Osteoblast (primary cell): ENCODE data around the gene C4orf50. TPM values are rescaled to one million over a fixed set of nuclear protein-coding genes. Genes with fewer than 3 reads are reported as not detected.
A peak's percentile ranks its signal among the peaks of the same experiment; 100 is the strongest.

Experiments used
- DNase-seq: peaks from one replicate; pipeline ENCODE4 v3.0.0; 2011; ENCODE audit warnings: low spot score, mixed read lengths; ENCODE audit not compliant: insufficient read length; ENCODE audit errors: missing footprints
- H2AFZ ChIP-seq: 2 replicates; pipeline ENCODE4 v1.6.0; 2011; ENCODE audit warnings: mild to moderate bottlenecking, low read length
- H3K27ac ChIP-seq: 2 replicates; pipeline ENCODE4 v1.5.1; 2011; ENCODE audit warnings: mild to moderate bottlenecking, low read depth, low read length, moderate library complexity
- H3K27me3 ChIP-seq: 2 replicates; pipeline ENCODE4 v1.6.0; 2012; ENCODE audit warnings: mild to moderate bottlenecking, control low read depth, inconsistent platforms, low read length, moderate library complexity; ENCODE audit not compliant: insufficient read depth
- H3K36me3 ChIP-seq: 2 replicates; pipeline ENCODE4 v1.5.1; 2011; ENCODE audit warnings: mild to moderate bottlenecking, low read length, control low read depth, moderate library complexity; ENCODE audit not compliant: insufficient read depth
- H3K4me1 ChIP-seq: 2 replicates; pipeline ENCODE4 v1.5.1; 2011; ENCODE audit warnings: mild to moderate bottlenecking, low read length, control low read depth, moderate library complexity; ENCODE audit not compliant: insufficient read depth
- H3K4me2 ChIP-seq: 2 replicates; pipeline ENCODE4 v1.6.0; 2011; ENCODE audit warnings: mild to moderate bottlenecking, low read length; ENCODE audit not compliant: insufficient read depth
- H3K4me3 ChIP-seq: fragments of 200-600 bp; sonication (generic); 3 replicates; pipeline ENCODE4 v1.5.1; 2012; ENCODE audit warnings: mild to moderate bottlenecking, low read length, inconsistent platforms; ENCODE audit not compliant: insufficient read depth
- H3K79me2 ChIP-seq: 2 replicates; pipeline ENCODE4 v1.6.0; 2012; ENCODE audit warnings: mild to moderate bottlenecking, low read length, control low read depth, inconsistent platforms; ENCODE audit not compliant: insufficient read depth
- H3K9me3 ChIP-seq: 2 replicates; pipeline ENCODE4 v1.5.1; 2011; ENCODE audit warnings: low read depth, low read length, control low read depth
- H4K20me1 ChIP-seq: 2 replicates; pipeline ENCODE4 v1.6.0; 2012; ENCODE audit warnings: mild to moderate bottlenecking, low read length, control low read depth; ENCODE audit not compliant: insufficient read depth
- CTCF ChIP-seq: IDR thresholded peaks from 2 replicates; pipeline ENCODE4 v1.5.1; 2011; ENCODE audit warnings: mild to moderate bottlenecking, low read depth, low read length, moderate library complexity; ENCODE audit errors: extremely low read depth
- total RNA-seq: library from RNA; depleted of rRNA; stranded (reverse); fragments of >200 nt; gene quantifications from 2 replicates; pipeline ENCODE4 v1.2.3, GENCODE V29; 2012

C4orf50 gene
- total RNA-seq, 1 donor, result not detected

- Histone ChIP-seq H3K79me2 (no peaks in the 10 kb centered on the region), H3K4me1 (no peaks in the 10 kb centered on the region), H3K9me3 (no peaks in the 10 kb centered on the region), H3K27me3 (no peaks in the 10 kb centered on the region), H3K27ac (no peak overlapping the region), H4K20me1 (no peaks in the 10 kb centered on the region), H3K4me3 (no peak overlapping the region), H3K4me2 (no peak overlapping the region), H3K36me3 (no peaks in the 10 kb centered on the region), H2AFZ (no peak overlapping the region)
- no peak for TF ChIP-seq CTCF
- DNase-seq, result peak; percentile 44
Measured at GRCh38 chr4:6041800-6042199, 23.6 kb upstream of the C4orf50 start.

- no peak overlapping the region for H2AFZ ChIP-seq
- H3K4me2 ChIP-seq, result no peak overlapping the region
- H4K20me1 ChIP-seq, result no peaks in the 10 kb centered on the region
- peak; percentile 83 for DNase-seq
- no peak overlapping the region for H3K4me3 ChIP-seq
- no peaks in the 10 kb centered on the region for H3K36me3 ChIP-seq
- no peak overlapping the region for H3K27ac ChIP-seq
- no peak for TF ChIP-seq CTCF
- H3K9me3 ChIP-seq, result no peaks in the 10 kb centered on the region
- no peaks in the 10 kb centered on the region for H3K4me1 ChIP-seq
- H3K79me2 ChIP-seq, result no peaks in the 10 kb centered on the region
- H3K27me3 ChIP-seq, result no peaks in the 10 kb centered on the region
Measured at GRCh38 chr4:6038711-6039110, 20.5 kb upstream of the C4orf50 start.

GRCh38 chr4:6035786-6036185 is 17.6 kb upstream of the C4orf50 start:
- H3K4me1 ChIP-seq, result no peaks in the 10 kb centered on the region
- no peak overlapping the region for H3K27ac ChIP-seq
- H3K9me3 ChIP-seq, result no peaks in the 10 kb centered on the region
- H3K4me2 ChIP-seq, result no peak overlapping the region
- H3K27me3 ChIP-seq, result no peaks in the 10 kb centered on the region
- no peak for TF ChIP-seq CTCF
- H3K79me2 ChIP-seq, result no peaks in the 10 kb centered on the region
- H3K36me3 ChIP-seq, result no peaks in the 10 kb centered on the region
- no peaks in the 10 kb centered on the region for H4K20me1 ChIP-seq
- DNase-seq, result no peak
- no peak overlapping the region for H2AFZ ChIP-seq
- H3K4me3 ChIP-seq, result no peak overlapping the region

- Histone ChIP-seq H3K4me1 (no peaks in the 10 kb centered on the region), H3K27me3 (no peaks in the 10 kb centered on the region), H3K9me3 (no peaks in the 10 kb centered on the region), H3K27ac (no peak overlapping the region), H3K4me2 (no peak overlapping the region), H2AFZ (no peak overlapping the region), H4K20me1 (no peaks in the 10 kb centered on the region), H3K36me3 (no peaks in the 10 kb centered on the region), H3K4me3 (no peak overlapping the region), H3K79me2 (no peaks in the 10 kb centered on the region)
- DNase-seq, result no peak
- TF ChIP-seq CTCF, result no peak
Measured at GRCh38 chr4:6033381-6033780, 15.2 kb upstream of the C4orf50 start.
